ENCODE measurements around the gene DENND11.

Gene DENND11

GRCh38 chr7:141676618-141677017 lies 25.3 kb downstream of the DENND11 start:
- DNase-seq: no peak

- no peak for DNase-seq
Observed at GRCh38 chr7:141675436-141676215, 26.3 kb downstream of the DENND11 start.

GRCh38 chr7:141674702-141675101 lies 27.3 kb downstream of the DENND11 start:
- DNase-seq: no peak

- DNase-seq: no peak
Observed at GRCh38 chr7:141674171-141674671, 27.7 kb downstream of the DENND11 start.

GRCh38 chr7:141673346-141673745 lies 28.6 kb downstream of the DENND11 start:
- DNase-seq: no peak

GRCh38 chr7:141671705-141672496 lies 30.1 kb downstream of the DENND11 start:
- DNase-seq: no peak

- no peak for DNase-seq
Observed at GRCh38 chr7:141668853-141669252, 33.1 kb downstream of the DENND11 start.

- no peak for DNase-seq
Observed at GRCh38 chr7:141666071-141666470, 35.9 kb downstream of the DENND11 start.

- no peak for DNase-seq
Observed at GRCh38 chr7:141665208-141666035, 36.5 kb downstream of the DENND11 start.

- DNase-seq: no peak
Observed at GRCh38 chr7:141664450-141664849, 37.5 kb downstream of the DENND11 start.

- no peak for DNase-seq
Observed at GRCh38 chr7:141663081-141663849, 38.7 kb downstream of the DENND11 start.

GRCh38 chr7:141660259-141660658 lies 41.7 kb downstream of the DENND11 start:
- no peak for DNase-seq

- DNase-seq: no peak
Observed at GRCh38 chr7:141659501-141659900, 42.5 kb downstream of the DENND11 start.

- no peak for DNase-seq
Observed at GRCh38 chr7:141654551-141654950, 47.4 kb downstream of the DENND11 start.

GRCh38 chr7:141652691-141653090 lies 49.3 kb downstream of the DENND11 start:
- no peak for DNase-seq
